KBM-7 (cell line): ENCODE data around the gene MPP2.
"Not testable (repeated sequence)": the region's sequence is repeated elsewhere in the genome, so short reads cannot be mapped to it uniquely, and the experiment has no call there.

Experiments
- DNase-seq: peaks from one replicate; pipeline ENCODE4 v3.0.0-alpha.2; 2015
- in situ Hi-C: fragments of 300-500 bp; cut with MboI; formaldehyde crosslinking; loops from 2 replicates; pipeline ENCODE4 v1.14.3; 2020; ENCODE audit warnings: low sequenced_read_pairs, low pct_unique_long_range_greater_than_20kb, mixed read lengths

MPP2 gene

GRCh38 chr17:43857957-43858600, 49.3 kb downstream of the MPP2 start:
- no peak for DNase-seq
- in situ Hi-C loops = no loop called here

- DNase-seq = no peak
- in situ Hi-C loops = no loop called here
Observed at GRCh38 chr17:43857141-43857540, 50.2 kb downstream of the MPP2 start.

DNA sequence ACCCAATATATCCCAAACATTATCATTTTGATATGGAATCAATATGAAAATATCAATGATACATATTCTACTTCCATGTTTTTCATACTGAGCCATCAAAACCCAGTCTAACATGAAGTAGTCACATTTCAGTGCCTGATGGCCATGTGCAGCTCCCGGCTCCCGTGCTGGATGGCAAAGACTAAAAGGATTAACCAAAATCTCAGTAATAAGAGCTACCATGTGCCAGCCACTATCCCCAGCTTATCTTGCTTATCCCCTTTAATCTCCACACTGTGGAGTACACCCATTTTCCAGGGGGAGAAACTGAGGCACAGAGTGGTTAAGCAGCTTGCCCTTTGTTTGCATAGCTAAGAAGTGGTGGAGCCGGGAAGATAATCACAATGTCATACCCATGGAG, 51.2 kb downstream of the MPP2 start:
- DNase-seq = no peak
- in situ Hi-C loops = no loop called here

DNA sequence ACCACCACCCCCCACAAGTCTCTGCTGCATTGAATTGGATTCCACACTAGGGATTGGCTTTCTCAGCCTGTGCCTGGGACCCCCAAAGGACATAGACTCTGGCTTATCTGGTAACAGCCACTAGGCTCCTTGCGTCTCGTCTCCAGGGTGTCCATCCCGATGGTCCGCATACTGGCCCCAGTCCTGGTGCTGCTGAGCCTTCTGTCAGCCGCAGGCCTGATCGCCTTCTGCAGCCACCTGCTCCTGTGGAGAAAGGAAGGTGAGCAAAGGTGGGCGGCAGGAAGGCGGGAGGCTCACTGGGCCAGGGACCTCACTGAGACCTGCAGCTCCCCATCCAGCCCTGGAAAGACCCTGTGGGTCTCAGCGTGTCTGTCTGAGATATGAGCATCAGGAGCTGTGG, 52.3 kb downstream of the MPP2 start:
- in situ Hi-C loops = no loop called here
- no peak for DNase-seq

- in situ Hi-C loops = no loop called here
- no peak for DNase-seq
Observed at GRCh38 chr17:43854498-43854897, 52.8 kb downstream of the MPP2 start.

DNA sequence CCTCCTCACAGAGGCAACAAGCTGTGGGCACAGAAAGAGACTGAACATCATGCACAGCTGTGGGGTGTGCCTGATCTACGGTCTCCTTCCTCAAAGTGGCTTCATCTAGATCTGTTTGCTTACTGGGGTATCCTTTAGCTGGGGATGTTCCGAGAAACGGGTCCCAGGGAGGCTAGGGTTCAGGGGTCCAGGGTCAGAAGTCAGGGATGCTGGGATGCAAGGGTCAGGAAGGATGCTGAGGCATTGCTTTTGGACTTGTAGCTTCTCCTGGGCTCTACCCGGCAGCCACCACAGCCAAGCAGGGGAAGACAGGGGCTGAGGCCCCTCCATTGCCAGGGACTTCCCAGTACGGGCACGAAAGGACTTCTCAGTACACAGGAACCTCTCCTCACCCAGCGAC, 53.8 kb downstream of the MPP2 start:
- in situ Hi-C loops = no loop called here

GRCh38 chr17:43852571-43852970, 54.8 kb downstream of the MPP2 start:
- DNase-seq = no peak
- in situ Hi-C loops = no loop called here

More for the DNA sequence above, 53.8 kb downstream of the MPP2 start:
- no peak for DNase-seq

GRCh38 chr17:43849116-43849515, 58.2 kb downstream of the MPP2 start:
- no peak for DNase-seq
- in situ Hi-C loops = no loop called here

DNA sequence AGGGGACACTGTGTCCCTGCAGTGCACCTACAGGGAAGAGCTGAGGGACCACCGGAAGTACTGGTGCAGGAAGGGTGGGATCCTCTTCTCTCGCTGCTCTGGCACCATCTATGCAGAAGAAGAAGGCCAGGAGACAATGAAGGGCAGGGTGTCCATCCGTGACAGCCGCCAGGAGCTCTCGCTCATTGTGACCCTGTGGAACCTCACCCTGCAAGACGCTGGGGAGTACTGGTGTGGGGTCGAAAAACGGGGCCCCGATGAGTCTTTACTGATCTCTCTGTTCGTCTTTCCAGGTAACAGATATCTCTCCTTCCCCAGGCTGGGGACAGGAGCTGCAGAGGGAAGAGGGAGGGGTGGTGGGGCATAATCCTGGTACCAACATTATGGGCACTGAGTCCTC, 58.7 kb downstream of the MPP2 start:
- in situ Hi-C loops = no loop called here
- no peak for DNase-seq

DNA sequence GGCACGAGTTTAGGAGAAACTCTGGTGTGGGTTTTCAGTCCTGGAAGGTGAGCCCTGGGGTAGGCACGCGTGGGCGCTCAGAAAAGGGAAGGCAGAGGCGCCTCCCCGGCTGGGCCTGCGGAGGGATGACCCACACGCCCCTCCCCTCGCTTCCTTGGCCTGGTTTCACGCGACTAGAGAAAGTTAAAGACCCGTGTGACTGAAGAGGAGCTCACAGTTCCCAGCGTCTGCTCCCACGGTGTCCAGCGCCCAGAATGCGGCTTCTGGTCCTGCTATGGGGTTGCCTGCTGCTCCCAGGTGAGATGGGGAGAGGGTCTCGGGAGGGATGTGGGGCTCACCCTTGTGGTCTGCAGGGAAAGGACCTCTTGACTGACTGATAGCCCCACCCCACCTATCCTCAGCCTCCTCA, 60.4 kb downstream of the MPP2 start, which contains the start of gene CD300LG:
TSS of gene CD300LG (plus strand) at position 214 of the 409 bp plus-strand sequence. CDS start at position 255, 41 bp downstream.
- peak; percentile 45 for DNase-seq
- in situ Hi-C loops = no loop called here

DNA sequence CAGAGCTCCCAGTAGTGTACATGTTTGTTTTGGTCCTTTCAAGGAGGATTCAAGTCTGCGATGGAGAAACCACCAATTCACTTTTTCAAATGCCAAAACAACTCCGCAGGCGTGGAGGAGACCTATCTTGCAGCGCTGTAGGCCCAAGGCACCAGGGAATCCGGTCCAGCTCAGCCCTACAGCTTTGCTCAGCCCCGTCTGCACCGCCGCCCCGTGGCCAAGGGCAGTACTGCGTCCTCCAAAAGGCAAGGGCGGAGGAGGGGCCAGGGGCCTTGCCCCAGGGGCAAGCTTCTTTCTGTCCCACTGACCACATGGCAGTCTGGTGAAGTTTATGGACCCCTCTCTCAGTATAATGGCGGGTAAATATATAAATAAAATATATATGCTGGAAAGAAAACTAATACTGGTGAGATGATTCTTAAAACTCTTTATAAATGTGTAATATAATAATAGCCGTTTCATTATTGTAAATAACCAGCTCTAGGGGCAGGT, 61.1 kb downstream of the MPP2 start:
- peak; percentile 73 for DNase-seq
- in situ Hi-C loops = no loop called here

DNA sequence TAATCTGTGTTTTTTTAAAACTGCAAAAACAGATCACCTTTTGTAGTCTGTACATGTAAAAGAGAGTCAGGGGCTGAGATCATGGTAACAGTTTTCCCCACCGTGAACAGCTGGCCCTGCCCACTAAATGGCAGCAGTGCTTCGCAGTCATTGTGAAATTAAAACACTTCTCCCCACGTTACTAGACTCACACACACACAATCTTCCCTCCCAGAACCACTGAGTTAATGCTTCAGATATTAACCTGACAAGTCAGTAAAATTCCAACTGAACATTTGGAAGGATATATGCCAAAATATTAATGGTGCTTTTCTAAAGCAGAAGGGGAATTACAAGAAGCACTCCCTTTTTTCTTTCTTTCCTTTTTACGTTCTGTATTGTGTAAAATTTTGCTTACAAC, 61.6 kb downstream of the MPP2 start:
- in situ Hi-C loops = no loop called here
- DNase-seq = no peak

- DNase-seq = no peak
- in situ Hi-C loops = no loop called here
Observed at GRCh38 chr17:43844241-43844640, 63.1 kb downstream of the MPP2 start.

DNA sequence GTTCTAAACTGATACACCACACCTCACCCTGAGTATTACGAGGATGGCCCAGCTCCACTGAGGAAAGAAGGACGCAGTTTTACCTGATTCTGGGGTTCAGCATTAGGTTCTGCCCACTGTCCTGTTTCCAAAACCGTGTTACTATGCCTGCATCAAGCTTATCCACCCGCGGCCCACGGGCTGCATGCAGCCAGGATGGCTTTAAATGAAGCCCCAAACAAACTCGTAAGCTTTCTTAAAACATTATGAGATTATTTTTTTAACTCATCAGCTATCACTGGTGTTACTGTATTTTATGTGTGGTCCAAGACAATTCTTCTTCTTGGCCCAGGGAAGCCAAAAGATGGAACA, 64.4 kb downstream of the MPP2 start:
- no peak for DNase-seq
- in situ Hi-C loops = no loop called here

GRCh38 chr17:43842091-43842974, 65.0 kb downstream of the MPP2 start:
- in situ Hi-C loops, DNase-seq: not testable (repeated sequence)

DNA sequence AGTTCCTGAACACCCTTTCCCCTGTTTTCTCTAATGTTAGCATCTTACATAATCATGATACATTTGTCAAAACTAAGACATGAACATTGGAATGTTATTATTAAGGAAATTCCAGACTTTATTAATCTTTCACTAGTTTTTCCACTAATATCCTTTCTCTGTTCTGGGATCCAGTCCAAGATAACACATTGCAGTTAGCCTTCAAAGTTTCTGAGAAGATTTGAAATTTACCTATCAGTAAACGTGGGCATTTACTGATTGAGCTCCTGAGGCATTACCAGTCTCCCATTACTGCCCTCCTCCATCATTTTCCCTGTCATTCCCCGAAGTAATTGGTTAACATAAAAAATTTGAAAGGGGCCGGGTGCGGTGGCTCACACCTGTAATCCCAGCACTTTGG, 66.1 kb downstream of the MPP2 start:
- no peak for DNase-seq
- in situ Hi-C loops = no loop called here

DNA sequence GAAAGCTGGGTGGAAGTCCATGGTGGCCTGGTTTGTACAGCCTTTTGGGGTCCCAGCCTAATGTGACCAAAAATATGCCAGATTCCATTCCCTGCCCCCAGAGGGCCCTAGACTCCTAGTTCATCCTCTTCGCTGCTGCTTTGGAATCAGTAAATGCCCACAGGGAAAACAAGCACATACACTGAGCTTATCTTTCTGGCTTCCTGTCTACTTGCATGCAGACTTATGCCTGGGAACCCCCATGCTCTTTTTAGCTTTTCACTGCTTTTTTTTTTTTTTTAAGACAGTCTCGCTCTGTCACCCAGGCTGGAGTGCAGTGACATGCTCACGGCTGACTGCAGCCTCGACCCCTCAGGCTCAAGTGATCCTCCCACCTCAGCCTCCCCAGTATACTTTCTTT, 66.5 kb downstream of the MPP2 start:
- in situ Hi-C loops = no loop called here
- DNase-seq = peak; percentile 38

- in situ Hi-C loops = no loop called here
- no peak for DNase-seq
Observed at GRCh38 chr17:43839670-43840108, 67.6 kb downstream of the MPP2 start.

- in situ Hi-C loops = no loop called here
- peak; percentile 3 for DNase-seq
Observed at GRCh38 chr17:43834106-43834505, 73.2 kb downstream of the MPP2 start.
